ENCODE measurements around the gene TCL1A.

The TCL1A gene

GRCh38 chr14:95727056-95727700 lies 13.3 kb upstream of the TCL1A start:
- no peak for TF ChIP-seq CTCF (IDR thresholded peaks at IDR 0.05; ENCODE audit: low read depth, low read length, missing control alignments)
- no peak for DNase-seq (ENCODE audit: low read depth)
- no peak overlapping the region for H3K4me3 ChIP-seq (ENCODE audit: low read depth, low read length)

GRCh38 chr14:95725685-95726336 lies 11.9 kb upstream of the TCL1A start:
- peak; percentile 45 for DNase-seq (ENCODE audit: low read depth)
- no peak for TF ChIP-seq CTCF (IDR thresholded peaks at IDR 0.05; ENCODE audit: low read depth, low read length, missing control alignments)

DNA sequence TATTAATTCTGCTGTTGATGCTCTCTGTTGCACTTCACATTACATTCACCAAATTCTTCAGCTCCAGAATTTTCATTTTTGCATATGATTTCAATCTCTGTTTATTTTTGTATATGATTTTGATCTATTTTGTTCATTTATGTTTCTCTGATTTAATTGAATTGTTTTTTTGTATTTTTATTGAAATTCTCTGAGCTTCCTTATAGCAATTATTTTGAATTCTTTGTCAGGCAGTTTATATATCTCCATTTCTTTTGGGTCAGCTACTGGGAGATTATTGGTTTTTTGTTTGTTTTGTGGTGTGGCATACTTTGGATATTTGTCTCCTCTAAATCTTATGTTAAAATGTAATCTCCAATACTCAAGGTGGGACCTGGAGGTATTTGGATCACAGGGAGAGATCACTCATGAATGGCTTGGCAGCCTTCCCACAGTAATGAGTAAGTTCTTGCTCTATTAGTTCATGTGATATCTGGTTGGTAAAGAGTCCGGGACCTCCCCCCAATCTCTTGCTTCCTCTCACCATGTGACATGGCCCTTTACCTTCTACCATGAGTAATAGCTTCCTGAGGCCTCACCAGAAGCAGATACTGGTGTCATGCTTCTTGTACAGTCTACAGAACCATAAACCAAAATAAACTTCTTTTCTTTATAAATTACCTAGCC lies 8.7 kb upstream of the TCL1A start:
- no peak overlapping the region for H3K4me3 ChIP-seq (ENCODE audit: low read depth, low read length)
- no peak for DNase-seq (ENCODE audit: low read depth)
- no peak for TF ChIP-seq CTCF (IDR thresholded peaks at IDR 0.05; ENCODE audit: low read depth, low read length, missing control alignments)

More at GRCh38 chr14:95725685-95726336, 11.9 kb upstream of the TCL1A start:
- H3K4me3 ChIP-seq (ENCODE audit: low read depth, low read length) = no peak overlapping the region

GRCh38 chr14:95712398-95712797 lies 1.5 kb downstream of the TCL1A start:
- no peak for TF ChIP-seq CTCF (IDR thresholded peaks at IDR 0.05; ENCODE audit: low read depth, low read length, missing control alignments)
- peak overlapping the region; percentile 38 for H3K4me3 ChIP-seq (ENCODE audit: low read depth, low read length)
- DNase-seq (ENCODE audit: low read depth) = no peak

GRCh38 chr14:95711476-95712176 lies 2.3 kb downstream of the TCL1A start:
- DNase-seq (ENCODE audit: low read depth) = no peak
- TF ChIP-seq CTCF (IDR thresholded peaks at IDR 0.05; ENCODE audit: low read depth, low read length, missing control alignments) = no peak
- peak overlapping the region; percentile 38 for H3K4me3 ChIP-seq (ENCODE audit: low read depth, low read length)

DNA sequence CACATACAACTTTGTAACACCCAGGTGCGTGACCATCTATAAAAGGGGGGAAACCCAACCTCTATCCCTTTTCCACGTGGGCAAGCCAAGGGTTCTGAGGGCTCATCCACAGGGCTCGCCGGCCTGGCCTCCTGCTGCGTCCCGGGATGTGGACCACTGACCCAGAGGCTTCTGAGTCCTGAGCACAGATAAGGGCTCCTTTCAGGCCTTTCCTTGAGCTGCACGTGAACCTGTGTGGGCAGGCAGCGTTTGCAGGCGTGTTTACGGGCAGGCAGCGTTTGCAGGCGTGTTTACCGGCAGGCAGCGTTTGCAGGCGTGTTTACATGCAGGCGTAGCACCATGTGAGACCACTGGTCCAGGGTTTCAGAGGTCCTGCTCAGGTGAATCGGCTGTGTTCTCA lies 3.8 kb downstream of the TCL1A start:
- no peak for TF ChIP-seq CTCF (IDR thresholded peaks at IDR 0.05; ENCODE audit: low read depth, low read length, missing control alignments)
- DNase-seq (ENCODE audit: low read depth) = no peak
- no peak overlapping the region for H3K4me3 ChIP-seq (ENCODE audit: low read depth, low read length)

Data from GM12864 (cell line).